GM19239 (cell line): ENCODE data around the gene FOXO1.

Experiments
- DNase-seq: peaks from one replicate; pipeline ENCODE4 v3.0.0; 2011; ENCODE audit warnings: low spot score; ENCODE audit not compliant: insufficient read length
- FAIRE-seq: peaks from 2 replicates; lab custom pipeline; 2011; peaks lifted over from hg19 to GRCh38; lab: Jason Lieb, UNC

FOXO1 gene

GRCh38 chr13:40640202-40640601 lies 26.2 kb downstream of the FOXO1 start:
- no peak for FAIRE-seq
- no peak for DNase-seq

GRCh38 chr13:40639221-40639681 lies 27.2 kb downstream of the FOXO1 start:
- FAIRE-seq, result no peak
- no peak for DNase-seq

- DNase-seq, result no peak
- peak; percentile 84 for FAIRE-seq
Observed at GRCh38 chr13:40637643-40638042, 28.8 kb downstream of the FOXO1 start.

- FAIRE-seq, result peak; percentile 77
Observed at GRCh38 chr13:40635315-40635995, 31.0 kb downstream of the FOXO1 start.

GRCh38 chr13:40632915-40633314 lies 33.5 kb downstream of the FOXO1 start:
- no peak for FAIRE-seq
- no peak for DNase-seq

More at GRCh38 chr13:40635315-40635995, 31.0 kb downstream of the FOXO1 start:
- DNase-seq, result no peak

- peak; percentile 97 for FAIRE-seq
- DNase-seq, result no peak
Observed at GRCh38 chr13:40631605-40632004, 34.8 kb downstream of the FOXO1 start.

GRCh38 chr13:40629678-40630384 lies 36.6 kb downstream of the FOXO1 start:
- FAIRE-seq (peak; percentile 98), DNase-seq (no peak)

GRCh38 chr13:40626977-40627376 lies 39.5 kb downstream of the FOXO1 start:
- no peak for FAIRE-seq

GRCh38 chr13:40626561-40626960 lies 39.9 kb downstream of the FOXO1 start:
- DNase-seq (no peak), FAIRE-seq (peak; percentile 93)

More at GRCh38 chr13:40626977-40627376, 39.5 kb downstream of the FOXO1 start:
- no peak for DNase-seq

- FAIRE-seq, result peak; percentile 79
- DNase-seq, result no peak
Observed at GRCh38 chr13:40624986-40625385, 41.5 kb downstream of the FOXO1 start.

GRCh38 chr13:40624383-40624782 lies 42.1 kb downstream of the FOXO1 start:
- peak; percentile 47 for FAIRE-seq

GRCh38 chr13:40622761-40623160 lies 43.7 kb downstream of the FOXO1 start:
- DNase-seq (no peak), FAIRE-seq (peak; percentile 75)

More at GRCh38 chr13:40624383-40624782, 42.1 kb downstream of the FOXO1 start:
- DNase-seq, result no peak

GRCh38 chr13:40622246-40622645 lies 44.2 kb downstream of the FOXO1 start:
- DNase-seq, result no peak
- peak; percentile 49 for FAIRE-seq

- DNase-seq (no peak), FAIRE-seq (no peak)
Observed at GRCh38 chr13:40619479-40619814, 47.0 kb downstream of the FOXO1 start.

- DNase-seq (no peak), FAIRE-seq (no peak)
Observed at GRCh38 chr13:40618581-40619478, 47.6 kb downstream of the FOXO1 start.

GRCh38 chr13:40617801-40618356 lies 48.6 kb downstream of the FOXO1 start:
- DNase-seq, result no peak
- no peak for FAIRE-seq

- FAIRE-seq (no peak), DNase-seq (no peak)
Observed at GRCh38 chr13:40615619-40616018, 50.8 kb downstream of the FOXO1 start.

GRCh38 chr13:40613914-40614313 lies 52.5 kb downstream of the FOXO1 start:
- no peak for DNase-seq
- no peak for FAIRE-seq

GRCh38 chr13:40613192-40613818 lies 53.1 kb downstream of the FOXO1 start:
- DNase-seq, result peak; percentile 39
- FAIRE-seq, result peak; percentile 96

GRCh38 chr13:40612041-40612440 lies 54.4 kb downstream of the FOXO1 start:
- DNase-seq, result no peak
- no peak for FAIRE-seq
